Activated naive CD4-positive, alpha-beta T cell treated with anti-CD3 and anti-CD28 coated beads, Interleukin-2, amount 50 U/mL, for 24 hours (primary cell): ENCODE data around the gene ADPRH.
A peak's percentile ranks its signal among the peaks of the same experiment; 100 is the strongest.
"Not testable (repeated sequence)": the region's sequence is repeated elsewhere in the genome, so short reads cannot be mapped to it uniquely, and the experiment has no call there.

Experiments used
- H3K27ac Mint-ChIP-seq: one replicate; pipeline ENCODE4 v1.8.0; 2021; ENCODE audit warnings: mild to moderate bottlenecking, mixed read lengths
- H3K27me3 Mint-ChIP-seq: one replicate; pipeline ENCODE4 v1.8.0; 2021; ENCODE audit warnings: mixed read lengths
- H3K36me3 Mint-ChIP-seq: one replicate; pipeline ENCODE4 v1.8.0; 2021; ENCODE audit warnings: mixed read lengths
- H3K4me1 Mint-ChIP-seq: one replicate; pipeline ENCODE4 v1.8.0; 2021; ENCODE audit warnings: mixed read lengths
- H3K4me3 Mint-ChIP-seq: one replicate; pipeline ENCODE4 v1.8.0; 2021; ENCODE audit warnings: mild to moderate bottlenecking, mixed read lengths
- H3K9me3 Mint-ChIP-seq: one replicate; pipeline ENCODE4 v1.8.0; 2021; ENCODE audit warnings: mixed read lengths

ADPRH gene

DNA sequence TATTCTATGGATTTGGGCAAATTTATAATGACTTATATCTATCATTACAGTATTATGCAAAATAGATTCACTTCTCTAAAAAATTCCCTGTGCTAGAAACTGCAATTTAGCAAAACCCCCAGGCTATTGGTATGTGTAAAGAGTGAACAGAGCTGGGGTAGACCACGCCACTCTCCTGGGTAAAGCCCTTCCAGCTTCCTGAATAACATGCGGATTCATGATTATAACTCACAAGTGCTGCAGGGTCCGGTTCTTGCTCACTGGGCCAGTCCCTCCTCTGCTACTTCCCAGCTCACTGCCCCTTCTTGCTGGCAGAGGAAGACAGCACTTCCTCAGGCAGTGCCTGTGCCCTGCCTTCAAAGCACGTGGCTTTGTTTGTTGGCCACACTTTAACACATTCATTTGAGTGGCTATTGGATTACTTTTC lies 24.0 kb upstream of the ADPRH start:
- no peaks in the 10 kb centered on the region for H3K36me3 Mint-ChIP-seq
- H3K4me3 Mint-ChIP-seq = no peak overlapping the region
- H3K27me3 Mint-ChIP-seq = no peaks in the 10 kb centered on the region
- H3K9me3 Mint-ChIP-seq = no peaks in the 10 kb centered on the region
- H3K4me1 Mint-ChIP-seq = peaks cover 9% of the 10 kb centered on the region
- no peak overlapping the region for H3K27ac Mint-ChIP-seq

DNA sequence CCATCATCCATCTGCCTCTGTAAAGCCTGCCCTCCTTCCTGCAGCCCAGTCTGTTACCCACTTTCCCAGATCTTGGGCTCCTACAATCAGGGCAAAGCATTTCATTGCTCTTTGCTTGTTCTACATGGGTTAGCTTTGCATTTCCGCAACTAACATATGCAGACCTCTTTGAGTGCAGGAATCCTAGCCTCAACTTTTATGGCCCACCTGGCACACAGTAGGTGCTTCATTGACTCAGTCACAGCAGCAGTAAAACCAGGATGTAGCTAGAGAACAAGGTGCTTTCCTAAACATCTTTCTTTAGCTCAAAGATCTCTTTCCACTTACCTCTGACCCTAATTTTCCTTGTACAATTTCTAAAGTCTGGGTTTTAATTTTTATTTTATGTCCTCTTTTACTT lies 23.4 kb upstream of the ADPRH start:
- H3K4me1 Mint-ChIP-seq = peaks cover 9% of the 10 kb centered on the region
- H3K9me3 Mint-ChIP-seq = no peaks in the 10 kb centered on the region
- H3K4me3 Mint-ChIP-seq = no peak overlapping the region

DNA sequence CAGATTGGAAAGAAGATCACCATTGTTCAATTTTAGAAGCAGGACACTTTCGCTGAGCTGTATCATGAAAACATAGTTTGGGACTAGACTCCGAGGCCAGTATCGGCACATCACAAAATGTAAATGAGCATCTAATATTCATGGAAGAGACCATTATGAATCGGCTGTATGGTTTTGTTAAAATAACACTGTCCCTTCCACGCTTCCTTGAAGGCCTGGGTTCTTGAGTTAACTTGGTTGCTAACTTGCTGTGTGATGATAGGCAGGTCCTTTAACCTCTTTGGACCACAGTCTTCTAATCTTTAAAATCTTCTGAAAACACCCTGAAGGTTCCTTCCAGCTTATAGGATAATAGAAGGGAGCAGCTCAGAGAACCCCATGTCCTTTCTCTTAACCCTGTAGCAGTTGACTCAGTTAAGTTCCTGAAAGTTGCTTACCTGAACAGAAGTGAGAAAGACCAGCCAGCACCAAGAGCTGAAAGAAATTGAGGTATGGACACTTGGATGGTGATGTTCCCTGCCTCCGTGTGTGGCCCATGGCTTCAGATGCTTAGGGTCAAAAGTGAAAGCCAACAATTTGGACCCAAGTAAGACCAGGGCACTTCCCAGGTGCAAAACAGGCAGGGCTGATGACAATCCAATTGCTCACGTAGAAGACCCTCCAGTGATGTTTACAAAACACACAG lies 22.0 kb upstream of the ADPRH start:
- no peak overlapping the region for H3K27ac Mint-ChIP-seq
- no peaks in the 10 kb centered on the region for H3K36me3 Mint-ChIP-seq
- no peaks in the 10 kb centered on the region for H3K27me3 Mint-ChIP-seq
- H3K9me3 Mint-ChIP-seq = no peaks in the 10 kb centered on the region
- H3K4me3 Mint-ChIP-seq = no peak overlapping the region
- peaks cover 9% of the 10 kb centered on the region for H3K4me1 Mint-ChIP-seq

More for the DNA sequence above, 23.4 kb upstream of the ADPRH start:
- Mint-ChIP-seq H3K27me3 (no peaks in the 10 kb centered on the region), H3K27ac (no peak overlapping the region), H3K36me3 (no peaks in the 10 kb centered on the region)

DNA sequence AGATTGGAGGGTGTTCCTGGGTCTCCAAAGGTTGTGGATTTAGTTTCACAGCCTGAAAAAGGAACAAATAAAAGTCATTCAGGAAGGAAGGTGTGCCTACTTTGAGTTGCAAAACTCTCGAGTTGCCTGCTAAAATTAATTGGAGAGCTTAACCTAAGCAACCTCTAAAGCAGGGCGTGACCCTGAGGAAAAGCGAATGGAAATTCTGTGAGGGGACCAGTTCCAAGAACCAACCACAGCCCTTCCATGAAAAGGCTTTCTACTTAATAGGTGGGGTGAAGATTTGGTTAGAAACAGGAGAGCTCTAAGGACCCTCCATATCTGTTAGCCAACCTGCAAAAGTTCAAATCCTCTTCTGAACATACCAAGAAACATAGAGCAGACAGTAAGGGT lies 21.4 kb upstream of the ADPRH start:
- peaks cover 9% of the 10 kb centered on the region for H3K4me1 Mint-ChIP-seq

DNA sequence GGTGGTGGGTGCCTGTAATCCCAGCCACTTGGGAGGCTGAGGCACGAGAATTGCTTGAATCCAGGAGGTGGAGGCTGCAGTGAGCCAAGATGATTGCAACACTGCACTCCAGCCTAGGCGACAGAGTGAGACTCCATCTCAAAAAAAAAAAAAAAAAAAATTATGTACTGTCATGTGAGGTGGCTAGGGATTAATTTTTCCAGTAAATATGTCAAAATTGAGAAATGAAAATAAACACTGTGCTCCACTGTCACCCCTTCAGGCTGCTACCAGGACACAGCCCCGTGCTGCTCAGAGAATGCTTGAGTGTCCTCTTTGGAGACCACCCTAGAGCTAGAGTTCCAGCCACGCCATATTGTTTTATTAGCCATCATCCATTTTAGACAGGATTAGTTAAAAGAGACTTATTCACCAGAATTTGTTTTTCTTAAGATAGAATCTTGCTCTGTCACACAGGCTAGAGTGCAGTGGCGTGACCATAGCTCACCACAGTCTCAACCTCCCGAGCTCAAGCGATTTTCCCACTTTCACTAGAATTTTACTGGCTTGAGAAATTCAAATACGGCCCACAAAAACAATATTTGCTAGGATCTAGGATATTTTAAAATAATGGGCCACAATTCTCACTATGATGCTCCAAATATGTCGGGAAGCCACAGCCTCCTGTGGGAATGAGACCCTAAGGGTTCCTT lies 20.5 kb upstream of the ADPRH start:
- H3K27me3 Mint-ChIP-seq = no peaks in the 10 kb centered on the region
- H3K4me3 Mint-ChIP-seq = no peak overlapping the region
- H3K9me3 Mint-ChIP-seq = no peaks in the 10 kb centered on the region
- peaks cover 9% of the 10 kb centered on the region for H3K4me1 Mint-ChIP-seq
- H3K36me3 Mint-ChIP-seq = no peaks in the 10 kb centered on the region
- no peak overlapping the region for H3K27ac Mint-ChIP-seq

More for the DNA sequence above, 21.4 kb upstream of the ADPRH start:
- Mint-ChIP-seq H3K27me3 (no peaks in the 10 kb centered on the region), H3K4me3 (no peak overlapping the region), H3K9me3 (no peaks in the 10 kb centered on the region), H3K27ac (no peak overlapping the region), H3K36me3 (no peaks in the 10 kb centered on the region)

DNA sequence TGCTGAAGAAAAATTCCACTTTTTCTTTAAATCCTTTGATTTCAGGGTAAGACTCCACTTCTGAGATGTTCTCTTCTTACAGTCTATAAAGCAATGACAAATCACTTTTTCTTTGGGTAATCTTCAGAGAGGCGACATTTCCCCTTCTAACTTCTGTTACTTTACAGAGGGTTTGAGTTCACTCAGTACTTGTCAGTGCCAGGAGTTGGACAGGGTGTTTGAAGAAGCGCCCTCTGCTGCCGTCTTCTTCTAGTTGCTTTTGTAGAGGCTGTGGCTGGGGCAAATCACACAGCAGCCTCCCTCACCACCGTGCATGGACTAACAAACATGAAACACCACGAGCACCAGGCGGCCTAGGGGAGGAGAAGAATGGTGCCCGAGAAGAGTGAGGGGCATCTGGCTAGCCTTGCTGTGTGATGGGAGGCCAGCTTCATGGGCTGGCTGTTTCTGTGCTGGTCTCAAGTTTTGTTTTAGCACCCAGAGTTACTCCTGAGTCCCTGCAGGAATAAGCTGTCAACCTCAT lies 19.8 kb upstream of the ADPRH start, which contains the start of gene CD80:
Gene CD80, minus strand, starts transcription at position 174 of the 523 bp plus-strand sequence. CDS start 1,886 bp downstream, outside the sequence.
- H3K4me3 Mint-ChIP-seq = no peak within 1 kb of the TSS
- no peaks in the 10 kb centered on the region for H3K27me3 Mint-ChIP-seq
- no peaks in the 10 kb centered on the region for H3K36me3 Mint-ChIP-seq
- peaks cover 9% of the 10 kb centered on the region for H3K4me1 Mint-ChIP-seq
- H3K27ac Mint-ChIP-seq = no peak within 1 kb of the TSS
- no peaks in the 10 kb centered on the region for H3K9me3 Mint-ChIP-seq

DNA sequence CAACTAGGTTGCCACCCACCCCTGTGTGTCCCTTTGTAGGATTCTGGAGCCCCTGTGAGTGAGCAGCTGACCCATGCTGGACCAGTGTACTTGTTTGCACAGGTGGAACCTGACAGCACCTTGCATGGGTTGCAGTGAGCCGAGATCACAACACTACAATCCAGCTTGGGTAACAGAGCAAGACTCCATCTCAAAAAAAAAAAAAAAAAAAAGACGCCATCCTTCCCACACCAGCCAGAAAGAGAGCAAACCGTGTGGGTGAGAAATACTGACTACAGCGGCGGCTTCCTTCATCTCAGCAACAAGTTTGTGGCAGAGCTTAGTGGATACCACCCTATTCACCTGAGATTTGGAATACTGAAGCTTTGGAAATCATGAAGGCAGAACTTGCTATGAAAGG lies 19.1 kb upstream of the ADPRH start:
- H3K27me3 Mint-ChIP-seq = no peaks in the 10 kb centered on the region
- no peak overlapping the region for H3K27ac Mint-ChIP-seq
- peaks cover 9% of the 10 kb centered on the region for H3K4me1 Mint-ChIP-seq
- H3K36me3 Mint-ChIP-seq = no peaks in the 10 kb centered on the region
- H3K4me3 Mint-ChIP-seq = no peak overlapping the region
- H3K9me3 Mint-ChIP-seq = no peaks in the 10 kb centered on the region

DNA sequence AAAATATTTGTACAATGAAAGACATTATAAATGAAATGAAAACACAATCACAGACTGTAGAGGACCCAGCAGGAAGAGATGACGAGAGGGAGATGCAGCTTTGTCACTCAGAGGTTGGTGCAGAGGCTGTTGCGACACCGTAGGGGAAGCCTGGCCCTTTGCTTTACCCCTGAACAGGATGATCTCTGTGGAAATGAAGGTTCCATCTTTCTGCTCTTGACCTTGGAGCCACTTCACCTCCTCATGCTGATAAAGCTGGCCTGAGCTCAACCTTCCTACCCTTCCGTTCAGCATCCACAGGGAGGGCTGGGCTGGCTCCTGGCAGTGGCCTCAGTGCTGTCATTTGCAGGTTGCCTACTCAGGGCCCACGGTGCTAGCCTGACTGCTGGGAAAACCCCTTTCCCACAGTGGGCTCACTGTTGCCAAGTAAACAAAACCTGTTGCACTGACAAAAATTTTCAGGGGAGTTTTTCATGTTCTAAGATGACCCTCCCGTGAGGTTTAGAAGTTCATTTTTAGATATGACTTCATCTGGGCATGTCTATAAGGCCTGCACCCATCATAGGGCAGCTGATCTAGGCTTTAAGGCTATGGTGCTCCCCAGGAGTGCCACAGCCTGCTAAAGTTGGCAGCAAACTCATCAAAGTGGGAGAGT lies 16.9 kb upstream of the ADPRH start:
- Mint-ChIP-seq H3K4me3 (no peak overlapping the region), H3K27me3 (no peaks in the 10 kb centered on the region), H3K9me3 (no peaks in the 10 kb centered on the region), H3K27ac (no peak overlapping the region), H3K36me3 (no peaks in the 10 kb centered on the region), H3K4me1 (peaks cover 9% of the 10 kb centered on the region)

DNA sequence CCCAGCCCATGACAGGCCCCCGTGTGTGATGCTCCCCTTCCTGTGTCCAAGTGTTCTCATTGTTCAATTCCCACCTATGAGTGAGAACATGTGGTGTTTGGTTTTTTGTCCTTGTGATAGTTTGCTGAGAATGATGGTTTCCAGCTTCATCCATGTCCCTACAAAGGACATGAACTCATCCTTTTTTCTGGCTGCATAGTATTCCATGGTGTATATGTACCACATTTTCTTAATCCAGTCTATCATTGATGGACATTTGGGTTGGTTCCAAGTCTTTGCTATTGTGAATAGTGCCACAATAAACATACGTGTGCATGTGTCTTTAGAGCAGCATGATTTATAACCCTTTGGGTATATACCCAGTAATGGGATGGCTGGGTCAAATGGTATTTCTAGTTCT lies 16.0 kb upstream of the ADPRH start:
- not testable (repeated sequence) for H3K4me3 Mint-ChIP-seq, H3K27ac Mint-ChIP-seq, H3K4me1 Mint-ChIP-seq, H3K36me3 Mint-ChIP-seq, H3K27me3 Mint-ChIP-seq, H3K9me3 Mint-ChIP-seq

DNA sequence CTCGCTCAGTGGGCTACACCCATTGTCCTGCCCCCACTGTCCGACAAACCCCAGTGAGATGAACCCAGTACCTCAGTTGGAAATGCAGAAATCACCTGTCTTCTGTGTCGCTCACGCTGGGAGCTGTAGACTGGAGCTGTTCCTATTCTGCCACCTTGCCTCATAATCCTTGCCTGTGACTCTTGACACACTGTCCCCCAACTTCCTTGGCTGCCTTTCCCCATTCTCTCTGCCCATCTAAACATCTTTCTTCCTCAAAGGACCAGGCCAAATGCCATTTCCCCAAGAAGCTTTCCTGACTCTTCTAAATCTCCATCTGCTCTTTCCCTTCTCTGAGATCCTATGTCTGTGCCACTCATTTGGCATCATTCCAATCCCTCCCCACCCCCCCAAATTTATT lies 10.1 kb upstream of the ADPRH start:
- Mint-ChIP-seq H3K27me3 (peaks cover 4% of the 10 kb centered on the region), H3K27ac (no peak overlapping the region), H3K9me3 (no peaks in the 10 kb centered on the region), H3K4me1 (no peaks in the 10 kb centered on the region), H3K4me3 (no peak overlapping the region), H3K36me3 (no peaks in the 10 kb centered on the region)

DNA sequence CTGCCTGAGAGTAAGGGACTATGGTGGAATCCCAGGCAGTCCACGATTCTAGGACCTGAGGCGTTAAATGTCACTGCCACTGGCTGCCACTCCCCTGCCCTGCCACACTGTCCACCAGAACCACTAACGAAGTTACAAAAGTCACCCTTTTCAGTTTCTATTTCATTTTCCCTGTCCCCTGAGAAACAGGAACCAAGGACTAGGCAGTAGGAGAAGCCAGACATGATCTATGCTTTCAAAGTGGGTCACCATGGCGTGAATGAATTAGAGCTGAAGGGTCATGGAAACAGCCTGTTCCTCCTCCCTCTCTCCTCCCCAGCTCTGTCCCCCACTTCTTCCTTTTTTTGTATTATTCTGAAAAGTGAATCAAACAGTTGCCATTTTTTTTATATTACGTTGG lies 9.1 kb upstream of the ADPRH start:
- H3K4me1 Mint-ChIP-seq = no peaks in the 10 kb centered on the region
- no peaks in the 10 kb centered on the region for H3K36me3 Mint-ChIP-seq
- H3K27me3 Mint-ChIP-seq = peaks cover 4% of the 10 kb centered on the region
- H3K27ac Mint-ChIP-seq = no peak overlapping the region
- no peaks in the 10 kb centered on the region for H3K9me3 Mint-ChIP-seq
- no peak overlapping the region for H3K4me3 Mint-ChIP-seq

DNA sequence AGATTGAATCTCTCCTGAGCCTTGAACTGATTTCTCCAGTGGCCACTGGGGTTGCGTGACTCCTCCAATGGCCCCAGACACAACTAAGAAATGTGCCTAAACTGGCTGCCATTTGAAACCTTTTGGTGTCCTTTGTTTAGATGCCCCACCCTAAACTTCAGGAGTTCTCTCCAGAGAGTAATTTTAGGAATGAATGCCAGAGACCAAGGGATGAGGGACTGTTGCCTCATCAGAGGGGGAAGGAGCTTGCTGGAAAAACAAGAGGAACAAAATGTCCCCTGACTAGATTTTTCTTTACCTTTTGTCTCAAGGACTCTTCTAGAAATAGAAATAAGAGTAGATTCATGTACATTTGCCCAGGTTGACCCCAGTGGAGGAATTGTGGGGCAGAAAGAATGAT lies 8.1 kb upstream of the ADPRH start:
- Mint-ChIP-seq H3K4me3 (no peak overlapping the region), H3K27me3 (peaks cover 4% of the 10 kb centered on the region), H3K4me1 (no peaks in the 10 kb centered on the region), H3K27ac (no peak overlapping the region), H3K36me3 (no peaks in the 10 kb centered on the region), H3K9me3 (no peaks in the 10 kb centered on the region)

DNA sequence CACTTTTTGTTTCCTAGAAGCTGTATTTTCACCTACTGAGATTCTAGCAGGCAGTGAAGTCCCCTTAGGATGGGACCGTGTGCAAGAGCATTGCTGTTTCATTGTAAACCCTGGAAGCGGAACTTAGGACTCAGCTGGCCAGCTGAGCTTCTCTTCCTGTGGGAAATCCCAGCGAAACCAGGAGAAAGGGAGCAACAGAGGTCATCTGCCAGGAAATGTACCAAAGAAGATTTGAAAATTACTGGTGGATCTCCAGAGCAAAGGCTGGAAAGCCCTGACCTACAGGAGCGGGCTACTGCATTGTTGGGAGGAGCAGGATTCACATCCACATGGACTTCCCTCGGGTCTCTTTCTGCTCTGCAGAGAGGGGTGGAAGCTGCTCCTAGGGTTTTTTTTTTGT lies 7.6 kb upstream of the ADPRH start:
- Mint-ChIP-seq H3K4me1 (no peaks in the 10 kb centered on the region), H3K27ac (no peak overlapping the region), H3K27me3 (peaks cover 5% of the 10 kb centered on the region), H3K4me3 (no peak overlapping the region), H3K36me3 (no peaks in the 10 kb centered on the region), H3K9me3 (no peaks in the 10 kb centered on the region)

DNA sequence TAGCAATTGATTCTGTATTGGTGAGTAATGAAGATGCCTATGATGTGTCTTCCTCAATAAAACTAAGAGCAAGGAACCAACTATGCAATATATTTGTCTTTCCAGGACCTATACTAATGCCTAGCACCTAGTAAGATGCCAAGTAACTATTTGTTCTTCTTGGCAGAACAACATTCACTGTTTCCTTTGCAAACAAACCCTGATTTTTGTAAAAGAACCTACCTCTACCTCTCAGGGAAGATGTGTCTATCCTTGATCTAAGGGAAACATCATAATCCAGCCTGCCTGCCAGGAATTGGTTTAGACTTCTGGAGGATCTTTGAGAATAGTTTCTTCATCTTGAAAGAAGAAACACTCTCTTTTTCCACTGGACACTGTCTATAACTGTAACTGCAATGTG lies 3.8 kb upstream of the ADPRH start:
- H3K27ac Mint-ChIP-seq = no peak overlapping the region
- H3K4me1 Mint-ChIP-seq = peaks cover 9% of the 10 kb centered on the region
- H3K4me3 Mint-ChIP-seq = no peak overlapping the region
- no peaks in the 10 kb centered on the region for H3K9me3 Mint-ChIP-seq
- H3K36me3 Mint-ChIP-seq = no peaks in the 10 kb centered on the region
- H3K27me3 Mint-ChIP-seq = peaks cover 10% of the 10 kb centered on the region

DNA sequence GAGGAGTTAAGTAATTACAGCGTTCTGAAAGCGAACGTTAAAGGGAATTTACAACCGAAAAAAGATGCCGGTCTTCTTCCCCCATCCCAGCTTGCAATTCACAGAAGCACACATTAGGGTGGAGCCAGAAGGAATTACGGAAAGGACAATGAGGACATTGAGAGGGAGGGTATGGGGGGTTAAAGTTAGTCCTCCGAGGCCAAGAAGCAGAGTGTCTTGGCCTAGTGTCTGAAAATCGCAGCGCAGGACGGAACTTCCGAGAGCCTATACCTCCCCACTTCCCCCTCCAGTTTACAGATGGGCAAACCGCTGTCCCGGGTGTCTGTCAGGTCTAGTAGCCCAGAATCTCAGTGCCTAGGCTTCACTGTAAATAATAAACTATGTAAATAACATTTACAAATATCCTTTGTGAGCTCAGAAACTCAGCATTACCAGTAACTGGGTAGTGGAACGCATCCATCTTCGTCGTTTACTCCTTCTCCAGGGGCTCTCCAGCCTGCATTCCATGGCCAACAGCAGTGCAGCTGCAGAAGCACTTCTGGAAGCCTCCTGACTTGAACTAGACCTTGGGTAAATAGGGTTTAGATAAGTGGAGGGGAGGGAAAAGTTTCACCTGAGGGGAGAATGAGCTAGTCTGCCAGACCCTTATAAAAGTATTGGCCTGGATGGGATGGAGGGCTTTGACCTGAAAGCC lies 922 bp downstream of the ADPRH start:
- H3K27me3 Mint-ChIP-seq = peaks cover 14% of the 10 kb centered on the region
- peak overlapping the region; percentile 91 for H3K4me3 Mint-ChIP-seq
- no peak overlapping the region for H3K27ac Mint-ChIP-seq
- H3K4me1 Mint-ChIP-seq = peaks cover 15% of the 10 kb centered on the region
- H3K36me3 Mint-ChIP-seq = no peaks in the 10 kb centered on the region
- H3K9me3 Mint-ChIP-seq = no peaks in the 10 kb centered on the region
